Measurements from ENCODE around the gene HTRA2.

GRCh38 chr2:74493546-74493945, 36.2 kb upstream of the HTRA2 start:
- no peak for TF ChIP-seq CTCF (IDR thresholded peaks at IDR 0.05)
- TF ChIP-seq POLR2A (IDR thresholded peaks at IDR 0.05): no peak
